Measurements from ENCODE around the gene PLOD2.
"Not testable (repeated sequence)": the region's sequence is repeated elsewhere in the genome, so short reads cannot be mapped to it uniquely, and the experiment has no call there.

The PLOD2 gene

GRCh38 chr3:146136647-146137046 is 24.3 kb downstream of the PLOD2 start:
- no peak for DNase-seq

DNA sequence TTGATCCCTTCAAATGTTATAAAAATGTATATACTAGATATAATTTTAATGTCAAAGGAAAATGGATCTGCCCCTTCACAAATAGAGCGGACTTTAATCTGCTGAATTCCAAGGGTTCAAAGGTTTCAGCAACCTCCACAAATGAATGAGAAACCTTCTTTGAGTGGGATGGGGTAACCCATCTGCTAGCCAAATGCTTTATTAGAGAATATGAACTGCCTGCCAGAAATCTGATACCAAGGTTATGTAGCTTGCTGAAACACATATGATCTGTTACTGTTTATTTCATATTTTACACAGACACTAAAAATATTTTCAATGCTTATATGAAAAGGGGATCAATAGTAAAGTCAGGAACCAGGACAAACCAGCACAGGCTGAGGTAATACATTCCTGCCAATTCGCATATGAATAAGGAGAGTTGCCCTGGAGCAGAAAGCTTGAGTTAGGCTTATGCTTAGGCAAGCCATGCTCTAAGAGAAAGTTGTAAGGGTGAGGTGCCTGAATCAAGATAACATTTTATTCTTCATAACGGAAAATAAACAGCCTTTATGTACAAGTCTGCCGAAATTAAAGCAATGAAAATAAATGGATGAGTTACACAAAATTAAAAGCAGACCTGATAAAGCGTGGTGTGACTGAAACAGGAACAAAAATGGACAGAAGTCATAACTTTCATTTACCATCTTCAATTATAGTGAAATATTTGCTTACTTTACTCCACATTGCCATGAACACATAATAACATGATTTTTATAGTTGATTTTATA is 26.5 kb downstream of the PLOD2 start:
- peak; percentile 49 for DNase-seq

DNA sequence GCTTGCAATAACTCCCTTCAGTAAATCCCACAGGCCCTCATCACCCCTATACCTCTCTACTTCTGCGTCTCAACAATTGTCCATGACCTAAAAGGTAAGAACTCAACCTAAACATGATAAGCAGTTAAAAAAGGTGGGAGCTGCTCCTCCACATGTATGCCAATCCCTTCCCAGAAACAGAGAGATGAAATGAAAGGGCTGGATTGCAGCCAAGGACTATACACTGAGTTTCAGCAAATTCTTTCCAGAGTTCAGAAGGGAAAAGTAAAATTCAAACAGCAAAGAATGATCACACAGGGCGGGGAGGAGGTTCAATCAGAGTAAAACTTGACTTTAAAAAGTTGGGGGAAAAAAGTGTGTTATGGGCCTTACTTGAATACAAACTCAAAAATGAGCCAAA is 27.5 kb downstream of the PLOD2 start:
- DNase-seq = no peak

- DNase-seq = peak; percentile 85
These were observed 29.2 kb downstream of the PLOD2 start for GRCh38 chr3:146131616-146132410.

DNA sequence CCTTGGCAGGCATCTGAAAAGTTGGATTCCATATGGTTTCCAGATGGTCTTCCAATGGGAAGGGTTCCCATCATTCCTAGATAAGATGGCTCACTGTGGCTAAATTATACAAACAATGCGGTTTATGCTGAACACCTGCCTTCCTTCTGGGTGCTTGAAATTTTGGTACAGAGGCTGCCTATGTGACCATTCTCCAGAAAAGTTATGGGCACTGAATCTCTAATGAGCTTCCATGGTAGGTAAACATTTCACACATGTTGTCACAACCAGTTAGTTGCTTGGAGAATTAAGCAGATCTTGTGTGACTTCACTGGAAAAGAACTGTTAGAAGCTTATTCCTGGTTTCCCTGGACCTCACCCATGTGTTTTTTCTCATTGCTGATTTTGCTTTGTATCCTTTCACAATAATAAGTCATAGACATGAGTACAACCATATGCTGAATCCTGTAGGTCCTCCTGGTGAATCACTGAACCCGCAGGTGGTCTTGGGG is 30.1 kb downstream of the PLOD2 start:
- DNase-seq = peak; percentile 81

GRCh38 chr3:146129750-146130149 is 31.2 kb downstream of the PLOD2 start:
- no peak for DNase-seq

DNA sequence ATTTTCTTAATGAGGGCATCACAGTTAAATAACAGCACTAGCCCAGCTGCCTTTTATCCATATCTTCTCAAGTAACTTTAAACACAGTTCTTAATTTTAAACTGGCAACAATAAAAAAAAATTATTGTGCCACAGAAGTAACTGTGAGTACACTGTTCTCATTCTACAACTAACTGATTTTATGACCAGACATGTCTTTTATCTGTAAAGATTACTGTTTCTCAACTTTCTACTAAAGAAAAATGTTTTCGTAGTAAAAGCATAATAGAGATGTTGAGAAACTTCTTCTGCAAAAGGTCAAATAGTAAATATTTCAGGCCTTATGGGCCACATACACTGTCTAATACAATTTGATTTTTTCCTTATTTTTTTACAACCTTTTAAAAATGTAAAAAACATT is 32.0 kb downstream of the PLOD2 start:
- DNase-seq = no peak

GRCh38 chr3:146128179-146128578 is 32.8 kb downstream of the PLOD2 start:
- DNase-seq = no peak

DNA sequence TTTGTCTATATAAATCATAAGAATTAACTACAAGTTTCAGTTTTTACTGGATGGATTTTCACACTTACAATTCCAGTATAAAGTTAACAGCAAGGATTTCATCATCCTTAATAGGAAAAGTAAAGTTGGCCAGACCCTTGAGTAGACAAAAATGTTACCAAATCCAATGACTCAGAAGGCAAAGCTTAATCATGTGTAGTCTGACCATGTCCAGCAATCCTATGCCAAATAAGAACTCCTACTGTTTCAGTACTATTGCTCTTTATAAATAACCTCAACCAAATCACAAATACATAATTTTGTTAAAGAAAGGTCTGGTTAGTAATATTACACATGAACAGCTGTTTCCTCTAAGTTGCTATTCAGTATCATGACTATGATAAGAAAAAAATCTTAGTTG is 35.0 kb downstream of the PLOD2 start:
- DNase-seq = peak; percentile 96

DNA sequence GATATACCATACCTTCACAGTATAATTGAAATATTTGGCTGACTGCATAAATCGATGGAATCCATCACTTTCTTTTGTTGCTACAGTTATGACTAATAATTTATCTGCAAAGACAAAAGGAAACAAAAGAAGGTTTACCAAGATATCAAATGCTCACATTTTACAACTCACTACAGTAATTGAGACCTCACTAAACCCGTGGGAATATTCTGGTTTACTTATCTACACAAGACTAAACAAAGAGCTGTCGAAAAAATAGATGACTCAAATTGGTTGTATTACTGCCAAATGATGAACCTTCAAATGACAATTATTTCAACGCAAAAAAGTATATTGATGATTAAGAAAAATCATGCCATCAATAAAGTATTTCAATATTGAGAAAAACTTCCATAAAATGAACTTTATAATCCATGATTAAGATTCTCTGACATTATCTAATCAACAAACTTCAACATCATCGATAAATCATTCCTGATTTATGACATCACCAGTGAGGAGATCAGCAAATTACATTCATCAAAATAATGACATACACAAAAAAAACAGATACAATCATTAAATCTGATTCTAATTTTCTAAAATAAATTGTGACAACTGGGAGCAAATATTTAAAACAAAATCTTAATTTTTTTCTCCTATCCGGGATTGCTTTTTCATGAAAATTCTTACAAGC is 36.7 kb downstream of the PLOD2 start:
- no peak for DNase-seq

DNA sequence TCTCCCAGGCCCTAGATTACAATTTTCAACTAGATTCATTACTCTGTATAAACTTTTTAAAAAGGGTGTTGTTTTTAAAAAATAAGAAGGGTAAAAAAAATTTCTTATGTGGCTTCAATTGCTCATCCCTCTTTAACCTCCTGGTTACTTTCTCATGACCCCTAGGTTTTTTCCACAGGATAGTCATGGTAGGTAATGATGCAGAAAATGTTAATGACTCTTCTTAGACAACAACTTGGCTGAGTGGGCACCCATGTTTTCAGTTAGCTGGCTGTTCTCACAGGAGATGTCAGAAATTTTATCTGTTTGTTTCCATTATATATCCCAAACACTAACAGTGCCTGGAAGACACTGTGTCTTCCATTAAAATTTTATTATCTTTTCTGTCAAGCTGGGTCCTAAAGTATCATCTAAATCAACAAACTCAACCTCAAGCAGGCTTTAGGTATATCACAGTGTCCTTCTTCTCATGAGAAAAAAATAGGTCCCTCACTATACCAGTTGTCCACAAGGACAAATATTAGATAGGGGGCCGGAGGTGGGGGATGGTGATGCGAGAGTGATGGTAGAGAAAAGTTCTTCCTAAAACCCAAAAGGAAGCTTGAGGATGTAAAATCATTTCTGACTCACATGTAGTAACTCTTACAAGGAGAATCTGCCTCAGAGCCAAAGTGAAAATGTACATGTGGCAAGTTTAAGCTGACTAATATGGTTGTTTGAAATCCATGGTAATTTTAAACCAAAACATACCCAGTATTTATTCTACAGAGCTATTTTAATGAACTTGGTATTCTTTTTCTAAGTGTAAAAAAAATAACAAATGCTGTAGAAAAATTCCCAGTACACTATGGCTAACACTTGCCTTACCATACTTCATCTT is 43.3 kb downstream of the PLOD2 start:
- peak; percentile 89 for DNase-seq

DNA sequence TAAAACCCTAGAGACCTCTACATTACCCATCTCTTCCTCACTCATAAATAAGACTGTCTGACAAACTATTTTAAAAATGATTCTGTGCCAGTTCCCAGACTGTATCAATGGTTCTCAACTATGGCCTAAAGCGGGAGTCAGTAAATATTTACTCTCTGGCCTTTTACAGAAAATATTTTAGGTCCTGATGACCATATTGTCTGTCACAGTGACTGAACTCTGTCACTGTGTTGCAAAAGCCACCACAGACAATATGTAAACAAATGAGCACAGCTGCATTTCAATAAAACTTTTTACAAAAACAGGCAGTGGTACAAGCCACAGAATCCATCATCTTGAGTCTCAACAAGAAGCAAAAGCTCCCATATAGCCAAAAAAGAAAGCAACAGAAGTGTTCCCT is 45.4 kb downstream of the PLOD2 start:
- no peak for DNase-seq

DNA sequence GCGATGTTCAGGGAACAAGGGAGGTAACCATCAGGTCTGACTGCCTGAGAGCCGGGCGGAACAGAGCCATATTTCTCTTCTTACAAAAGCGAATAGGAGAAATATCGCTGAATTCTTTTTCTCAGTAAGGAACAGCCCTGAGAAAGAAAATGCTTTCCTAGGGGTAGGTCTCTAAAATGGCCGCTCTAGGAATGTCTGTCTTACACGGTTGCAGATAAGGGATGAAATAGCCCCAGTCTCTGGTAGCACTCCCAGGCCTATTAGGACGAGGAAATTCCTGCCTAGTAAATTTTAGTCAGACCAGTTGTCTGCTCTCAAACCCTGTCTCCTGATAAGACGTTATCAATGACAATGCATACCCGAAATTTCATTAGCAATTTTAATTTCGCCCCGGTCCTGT is 47.2 kb downstream of the PLOD2 start:
- not testable (repeated sequence) for DNase-seq

- DNase-seq = no peak
These were observed 49.6 kb downstream of the PLOD2 start for GRCh38 chr3:146111337-146111736.

DNA sequence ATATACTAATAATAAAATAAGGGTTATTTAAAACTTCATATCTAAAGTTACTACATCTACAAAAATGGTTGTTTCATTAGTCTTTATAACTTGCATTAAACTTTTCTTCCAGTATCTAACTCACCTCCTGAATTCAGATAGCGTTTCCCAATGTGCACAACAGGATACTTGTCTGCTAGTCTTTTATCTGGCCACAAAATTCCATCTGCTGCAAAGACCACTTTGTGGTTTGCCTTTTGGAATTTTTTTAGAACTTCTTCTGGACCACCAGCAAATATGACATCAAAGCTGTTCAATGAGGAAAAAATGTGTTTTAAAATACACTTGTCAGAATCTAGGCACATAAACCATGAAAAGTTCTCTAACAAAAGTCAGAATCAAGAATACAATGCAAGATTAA is 50.8 kb downstream of the PLOD2 start:
- DNase-seq = no peak

DNA sequence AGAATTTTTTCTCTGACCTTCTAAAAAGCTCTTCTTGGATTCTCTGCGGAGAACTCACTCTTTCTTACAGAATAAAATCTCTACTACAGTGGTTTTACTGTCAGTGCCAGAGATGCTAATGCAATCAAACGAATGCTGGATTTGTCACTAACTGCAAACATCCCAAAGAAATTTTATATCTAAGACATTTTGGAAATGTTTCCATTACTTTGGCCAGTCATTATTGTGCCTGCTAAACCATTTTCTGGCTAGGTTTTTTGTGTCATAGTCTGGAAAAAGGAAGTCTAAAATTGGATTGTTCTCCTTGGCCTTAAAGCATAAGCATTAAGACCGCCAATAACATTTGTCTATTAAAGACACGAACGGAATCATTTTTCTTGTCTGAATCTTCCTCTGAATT is 54.0 kb downstream of the PLOD2 start:
- DNase-seq = no peak

- no peak for DNase-seq
These were observed 56.9 kb downstream of the PLOD2 start for GRCh38 chr3:146104068-146104467.

DNA sequence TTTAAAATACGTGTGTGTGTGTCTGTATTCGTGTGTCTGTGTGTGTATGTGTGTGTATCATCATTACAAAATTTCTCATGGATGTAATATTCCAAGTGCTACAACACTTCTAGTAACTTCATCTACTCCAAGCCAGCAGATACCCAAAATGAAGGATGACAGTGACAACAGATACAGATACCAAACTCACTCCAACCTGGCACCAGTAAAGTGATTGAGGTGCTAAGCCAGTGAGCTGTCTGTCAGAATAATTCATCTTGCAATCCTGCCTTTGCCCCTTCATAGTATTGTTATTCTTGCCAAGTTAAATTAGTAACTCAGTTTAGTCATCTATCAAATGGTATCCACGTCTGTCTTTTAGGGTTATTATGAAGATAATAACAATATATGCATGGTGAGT is 58.1 kb downstream of the PLOD2 start:
- DNase-seq = no peak

DNA sequence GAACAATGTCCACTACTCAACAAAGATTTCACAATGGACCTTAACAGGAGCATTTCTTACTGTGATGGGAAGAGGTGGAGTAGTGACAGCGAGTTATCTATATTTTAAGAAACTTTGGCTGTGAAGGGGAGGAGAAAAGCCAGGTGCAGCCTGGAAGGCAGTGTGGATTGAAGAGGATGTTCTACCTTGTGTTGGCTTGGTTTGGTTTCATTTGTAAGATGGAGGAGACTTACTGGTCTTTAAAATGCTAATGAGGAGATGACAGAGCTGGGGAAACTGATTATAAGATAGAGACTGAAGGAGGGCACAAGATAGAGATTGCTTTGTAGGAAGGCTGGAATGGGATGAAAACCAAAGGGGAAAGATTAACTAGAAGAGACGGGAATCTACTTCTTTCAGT is 59.4 kb downstream of the PLOD2 start:
- no peak for DNase-seq

GRCh38 chr3:146100825-146101444 is 60.0 kb downstream of the PLOD2 start:
- DNase-seq = no peak

DNA sequence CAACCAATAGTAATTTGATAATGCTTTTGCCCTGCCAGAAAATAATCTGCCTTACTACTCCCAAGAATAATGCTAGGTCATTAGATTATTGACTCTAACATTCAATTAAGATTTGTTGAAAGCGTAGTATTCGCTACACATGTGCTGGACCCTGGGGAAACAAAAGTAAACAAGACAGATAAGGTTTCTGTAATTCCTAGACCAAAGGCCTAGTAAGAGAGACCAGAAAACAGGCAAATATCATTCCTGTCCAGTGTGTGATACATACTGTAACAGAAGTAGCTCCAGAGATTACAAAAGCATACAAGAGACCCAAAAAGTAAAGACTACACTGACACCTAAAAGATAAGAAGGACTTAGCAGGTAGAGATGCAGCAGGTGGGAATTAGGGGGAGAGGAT is 60.8 kb downstream of the PLOD2 start:
- DNase-seq = no peak

- DNase-seq = no peak
These were observed 61.7 kb downstream of the PLOD2 start for GRCh38 chr3:146099316-146099715.
